WTC11 (cell line): ENCODE data around the gene KDM5B. TPM values are rescaled to one million over a fixed set of nuclear protein-coding genes. Genes with fewer than 3 reads are reported as not detected.

ENCODE experiments used
- ATAC-seq: fragments of 200-7000 bp; cut with Tn5 transposase; 2 replicates; pipeline ENCODE4 v1.10.0; 2021; ENCODE audit warnings: mild to moderate bottlenecking, moderate library complexity
- CTCF ChIA-PET: fragments of 300-600 bp; sonication (Branson Sonifier 250); formaldehyde crosslinking; loops from one replicate; lab custom pipeline; 2021; ENCODE audit warnings: antibody characterized with exemption; lab: Charles Lee
- POLR2A ChIA-PET: fragments of 350-600 bp; sonication (Branson Sonifier 250); formaldehyde crosslinking; loops from one replicate; lab custom pipeline; 2021; ENCODE audit warnings: antibody characterized with exemption; lab: Charles Lee
- DNase-seq: peaks from one replicate; pipeline ENCODE4 v3.0.0; 2021; ENCODE audit warnings: low spot score
- H3K27ac Mint-ChIP-seq: 2 replicates; pipeline ENCODE4 v1.8.0; 2021; ENCODE audit warnings: mixed read lengths
- H3K27me3 Mint-ChIP-seq: 2 replicates; pipeline ENCODE4 v1.8.0; 2021; ENCODE audit warnings: low read depth, mild to moderate bottlenecking, moderate library complexity, mixed read lengths
- H3K36me3 Mint-ChIP-seq: 2 replicates; pipeline ENCODE4 v1.8.0; 2021; ENCODE audit warnings: mixed read lengths
- H3K4me1 Mint-ChIP-seq: 2 replicates; pipeline ENCODE4 v1.8.0; 2022; ENCODE audit warnings: mixed read lengths
- H3K4me3 Mint-ChIP-seq: 2 replicates; pipeline ENCODE4 v1.8.0; 2021; ENCODE audit warnings: mild to moderate bottlenecking, moderate library complexity, mixed read lengths
- H3K9me3 Mint-ChIP-seq: 2 replicates; pipeline ENCODE4 v1.8.0; 2021; ENCODE audit warnings: mixed read lengths
- CREM ChIP-seq: sonication (generic); formaldehyde crosslinking; IDR thresholded peaks from 2 replicates; pipeline ENCODE4 v1.8.1; 2022; ENCODE audit warnings: mild to moderate bottlenecking, missing genetic modification reagents, moderate library complexity
- FOXK1 ChIP-seq: sonication (generic); formaldehyde crosslinking; IDR thresholded peaks from 2 replicates; pipeline ENCODE4 v1.8.0; 2022; ENCODE audit warnings: mild to moderate bottlenecking, moderate library complexity, missing genetic modification reagents
- MXD4 ChIP-seq: fragments of 250-450 bp; sonication (Bioruptor Pico); IDR thresholded peaks from 2 replicates; pipeline ENCODE4 v1.8.0; 2021; ENCODE audit warnings: mild to moderate bottlenecking, moderate library complexity, borderline replicate concordance
- NR3C1 ChIP-seq: sonication (generic); formaldehyde crosslinking; conservative IDR thresholded peaks from 2 replicates; pipeline ENCODE4 v1.8.1; 2023; ENCODE audit warnings: low read depth, mild to moderate bottlenecking, missing genetic modification reagents
- PRRX2 ChIP-seq: fragments of 250-450 bp; sonication (Bioruptor Pico); IDR thresholded peaks from 2 replicates; pipeline ENCODE4 v1.8.0; 2021; ENCODE audit warnings: mild to moderate bottlenecking
- SMAD4 ChIP-seq: sonication (generic); formaldehyde crosslinking; IDR thresholded peaks from 2 replicates; pipeline ENCODE4 v1.8.0; 2022; ENCODE audit warnings: mild to moderate bottlenecking, missing genetic modification reagents
- SP1 ChIP-seq: sonication (generic); formaldehyde crosslinking; conservative IDR thresholded peaks from 2 replicates; pipeline ENCODE4 v1.8.1; 2022; ENCODE audit warnings: missing genetic modification reagents
- TEAD1 ChIP-seq: sonication (generic); formaldehyde crosslinking; IDR thresholded peaks from 2 replicates; pipeline ENCODE4 v1.8.0; 2022; ENCODE audit warnings: mild to moderate bottlenecking, missing genetic modification reagents
- TEAD4 ChIP-seq: sonication (generic); formaldehyde crosslinking; IDR thresholded peaks from 2 replicates; pipeline ENCODE4 v1.8.0; 2022; ENCODE audit warnings: mild to moderate bottlenecking, missing genetic modification reagents
- TP53 ChIP-seq: sonication (generic); formaldehyde crosslinking; IDR thresholded peaks from 2 replicates; pipeline ENCODE4 v1.8.1; 2023; ENCODE audit warnings: mild to moderate bottlenecking, missing genetic modification reagents
- ZNF121 ChIP-seq: sonication (generic); formaldehyde crosslinking; IDR thresholded peaks from 2 replicates; pipeline ENCODE4 v1.8.0; 2023; ENCODE audit warnings: missing genetic modification reagents
- ZNF263 ChIP-seq: sonication (generic); formaldehyde crosslinking; IDR thresholded peaks from 2 replicates; pipeline ENCODE4 v1.8.1; 2022; ENCODE audit warnings: low read depth, mild to moderate bottlenecking, moderate library complexity, missing genetic modification reagents
- ZNF423 ChIP-seq: fragments of 250-450 bp; sonication (Bioruptor Pico); IDR thresholded peaks from 2 replicates; pipeline ENCODE4 v2.1.2; 2022; ENCODE audit warnings: mild to moderate bottlenecking, moderate library complexity
- ZNF671 ChIP-seq: fragments of 250-450 bp; sonication (Bioruptor Pico); IDR thresholded peaks from 2 replicates; pipeline ENCODE4 v1.8.0; 2021; ENCODE audit warnings: mild to moderate bottlenecking
- total RNA-seq: library from RNA; stranded (reverse); gene quantifications from 3 replicates; pipeline ENCODE4 v1.2.3, GENCODE V29; 2021
- TF ChIP-seq, protein P1 (sequence below): fragments of 200-600 bp; IDR thresholded peaks from 2 replicates; pipeline ENCODE4 v1.8.0; 2022; ENCODE audit warnings: antibody characterized with exemption
- TF ChIP-seq, protein P2 (sequence below): sonication (generic); formaldehyde crosslinking; IDR thresholded peaks from 2 replicates; pipeline ENCODE4 v1.8.1; 2023; ENCODE audit warnings: mild to moderate bottlenecking, missing genetic modification reagents, moderate library complexity
- TF ChIP-seq, protein P3 (sequence below): fragments of 250-450 bp; sonication (Bioruptor Pico); IDR thresholded peaks from 2 replicates; pipeline ENCODE4 v1.9.0; 2021; ENCODE audit warnings: mild to moderate bottlenecking
- TF ChIP-seq, protein P4 (sequence below): sonication (generic); formaldehyde crosslinking; IDR thresholded peaks from 2 replicates; pipeline ENCODE4 v1.8.1; 2023; ENCODE audit warnings: mild to moderate bottlenecking, moderate library complexity, missing genetic modification reagents
- TF ChIP-seq, protein P5 (sequence below): fragments of 250-450 bp; sonication (Bioruptor Pico); IDR thresholded peaks from 2 replicates; pipeline ENCODE4 v1.8.0; 2021; ENCODE audit warnings: mild to moderate bottlenecking
- TF ChIP-seq, protein P6 (sequence below): sonication (generic); formaldehyde crosslinking; IDR thresholded peaks from 2 replicates; pipeline ENCODE4 v1.8.0; 2022; ENCODE audit warnings: mild to moderate bottlenecking, missing genetic modification reagents

Gene KDM5B
- total RNA-seq, 1 experiment from 2014 or later = 222 TPM

DNA sequence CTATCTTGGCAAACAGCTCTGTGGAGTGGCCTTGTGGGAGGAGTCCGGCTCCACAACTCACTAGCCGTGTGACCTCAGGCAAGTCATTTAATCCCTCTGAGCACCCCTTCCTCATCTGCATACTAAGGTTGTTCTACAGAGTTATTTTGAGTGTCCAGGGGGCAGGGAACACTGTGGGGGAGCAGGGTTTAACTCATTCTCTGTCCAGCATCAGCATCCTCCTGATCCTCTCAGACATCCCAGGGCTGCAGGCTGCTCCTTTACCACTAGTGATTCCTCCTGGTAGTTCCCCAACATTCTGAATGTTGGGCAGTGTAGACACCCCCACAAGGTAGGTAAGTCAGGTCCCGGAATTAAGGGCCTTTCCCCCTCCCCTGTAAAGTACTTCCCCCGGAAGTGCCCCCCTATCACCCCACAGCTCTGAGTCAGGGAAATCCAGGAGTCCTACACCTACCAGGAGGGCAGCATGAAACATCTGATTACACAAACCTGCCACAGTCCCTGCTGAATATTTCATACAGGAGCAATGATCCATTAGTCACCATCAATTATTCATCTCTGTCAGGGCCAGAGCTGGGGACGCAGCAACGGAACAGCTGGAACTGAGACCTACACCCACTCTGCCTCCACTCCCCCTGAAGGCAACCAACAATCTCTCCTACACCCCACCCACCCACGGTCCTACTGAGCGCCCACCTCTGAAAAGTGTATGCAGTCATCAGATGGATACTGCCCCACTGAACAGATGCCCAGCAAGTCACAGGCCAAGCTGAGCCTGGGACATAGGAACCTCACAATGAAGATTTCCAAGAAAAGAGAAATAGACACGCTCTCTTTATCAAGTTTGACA lies 118.5 kb downstream of the KDM5B start:
- no peak overlapping the region for H3K27ac Mint-ChIP-seq
- peaks cover 5% of the 10 kb centered on the region; the same call in 1 of the 2 replicates for H3K4me1 Mint-ChIP-seq
- TF ChIP-seq TP53 = no peak
- TF ChIP-seq, protein P1, sequence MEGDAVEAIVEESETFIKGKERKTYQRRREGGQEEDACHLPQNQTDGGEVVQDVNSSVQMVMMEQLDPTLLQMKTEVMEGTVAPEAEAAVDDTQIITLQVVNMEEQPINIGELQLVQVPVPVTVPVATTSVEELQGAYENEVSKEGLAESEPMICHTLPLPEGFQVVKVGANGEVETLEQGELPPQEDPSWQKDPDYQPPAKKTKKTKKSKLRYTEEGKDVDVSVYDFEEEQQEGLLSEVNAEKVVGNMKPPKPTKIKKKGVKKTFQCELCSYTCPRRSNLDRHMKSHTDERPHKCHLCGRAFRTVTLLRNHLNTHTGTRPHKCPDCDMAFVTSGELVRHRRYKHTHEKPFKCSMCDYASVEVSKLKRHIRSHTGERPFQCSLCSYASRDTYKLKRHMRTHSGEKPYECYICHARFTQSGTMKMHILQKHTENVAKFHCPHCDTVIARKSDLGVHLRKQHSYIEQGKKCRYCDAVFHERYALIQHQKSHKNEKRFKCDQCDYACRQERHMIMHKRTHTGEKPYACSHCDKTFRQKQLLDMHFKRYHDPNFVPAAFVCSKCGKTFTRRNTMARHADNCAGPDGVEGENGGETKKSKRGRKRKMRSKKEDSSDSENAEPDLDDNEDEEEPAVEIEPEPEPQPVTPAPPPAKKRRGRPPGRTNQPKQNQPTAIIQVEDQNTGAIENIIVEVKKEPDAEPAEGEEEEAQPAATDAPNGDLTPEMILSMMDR = no peak
- ChIA-PET POLR2A (no interaction called here), CTCF (interaction anchor here (0.6 to 1.3 kb wide), 2 partner anchors 30 to 32 kb away, joined by 3 to 5 read pairs; no protein-coding TSS in a partner anchor)
- H3K4me3 Mint-ChIP-seq = no peak overlapping the region
- no peaks in the 10 kb centered on the region for H3K9me3 Mint-ChIP-seq
- no peaks in the 10 kb centered on the region for H3K27me3 Mint-ChIP-seq
- ATAC-seq = no peak
- DNase-seq = no peak
- no peaks in the 10 kb centered on the region for H3K36me3 Mint-ChIP-seq

DNA sequence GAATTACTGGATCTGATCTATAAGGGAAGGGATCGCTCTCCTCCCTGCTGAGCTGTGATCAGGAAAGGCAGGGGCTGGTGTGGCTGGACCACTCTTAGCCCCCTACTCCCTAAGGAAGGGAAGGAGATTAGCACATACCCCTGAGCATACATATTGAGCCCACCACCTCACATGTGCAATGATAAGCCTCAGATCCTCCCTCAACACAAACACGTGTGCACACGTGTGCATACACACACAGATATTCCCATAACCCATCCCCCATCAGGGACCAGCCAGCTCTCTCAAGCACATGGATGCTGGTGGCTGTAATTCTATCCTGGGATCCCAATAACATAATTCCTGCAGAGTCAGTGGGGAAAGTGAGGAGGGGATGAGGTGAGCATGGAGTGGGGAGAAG lies 119.1 kb downstream of the KDM5B start:
- Mint-ChIP-seq H3K4me1 (peaks cover 5% of the 10 kb centered on the region; the same call in 1 of the 2 replicates), H3K36me3 (no peaks in the 10 kb centered on the region), H3K9me3 (no peaks in the 10 kb centered on the region), H3K27me3 (no peaks in the 10 kb centered on the region), H3K4me3 (no peak overlapping the region), H3K27ac (no peak overlapping the region)
- ChIA-PET CTCF (interaction anchor here (0.6 to 1.3 kb wide), 2 partner anchors 29 to 32 kb away, joined by 3 to 5 read pairs; no protein-coding TSS in a partner anchor), POLR2A (no interaction called here)
- ATAC-seq (no peak), DNase-seq (no peak)
- no peak for TF ChIP-seq FOXK1 (CRISPR knock-in tag)
- no peak for TF ChIP-seq SMAD4 (CRISPR knock-in tag)
- no peak for TF ChIP-seq ZNF671
- no peak for TF ChIP-seq TEAD4
- TF ChIP-seq CREM (CRISPR knock-in tag) = no peak
- no peak for TF ChIP-seq ZNF121
- TF ChIP-seq, protein P2, sequence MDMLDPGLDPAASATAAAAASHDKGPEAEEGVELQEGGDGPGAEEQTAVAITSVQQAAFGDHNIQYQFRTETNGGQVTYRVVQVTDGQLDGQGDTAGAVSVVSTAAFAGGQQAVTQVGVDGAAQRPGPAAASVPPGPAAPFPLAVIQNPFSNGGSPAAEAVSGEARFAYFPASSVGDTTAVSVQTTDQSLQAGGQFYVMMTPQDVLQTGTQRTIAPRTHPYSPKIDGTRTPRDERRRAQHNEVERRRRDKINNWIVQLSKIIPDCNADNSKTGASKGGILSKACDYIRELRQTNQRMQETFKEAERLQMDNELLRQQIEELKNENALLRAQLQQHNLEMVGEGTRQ (CRISPR knock-in tag) = no peak
- TF ChIP-seq, protein P3, sequence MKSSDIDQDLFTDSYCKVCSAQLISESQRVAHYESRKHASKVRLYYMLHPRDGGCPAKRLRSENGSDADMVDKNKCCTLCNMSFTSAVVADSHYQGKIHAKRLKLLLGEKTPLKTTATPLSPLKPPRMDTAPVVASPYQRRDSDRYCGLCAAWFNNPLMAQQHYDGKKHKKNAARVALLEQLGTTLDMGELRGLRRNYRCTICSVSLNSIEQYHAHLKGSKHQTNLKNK (CRISPR knock-in tag) = no peak
- no peak for TF ChIP-seq NR3C1 (CRISPR knock-in tag)
- no peak for TF ChIP-seq TP53
- no peak for TF ChIP-seq SP1
- TF ChIP-seq MXD4 (CRISPR knock-in tag) = no peak
- TF ChIP-seq, protein P4, sequence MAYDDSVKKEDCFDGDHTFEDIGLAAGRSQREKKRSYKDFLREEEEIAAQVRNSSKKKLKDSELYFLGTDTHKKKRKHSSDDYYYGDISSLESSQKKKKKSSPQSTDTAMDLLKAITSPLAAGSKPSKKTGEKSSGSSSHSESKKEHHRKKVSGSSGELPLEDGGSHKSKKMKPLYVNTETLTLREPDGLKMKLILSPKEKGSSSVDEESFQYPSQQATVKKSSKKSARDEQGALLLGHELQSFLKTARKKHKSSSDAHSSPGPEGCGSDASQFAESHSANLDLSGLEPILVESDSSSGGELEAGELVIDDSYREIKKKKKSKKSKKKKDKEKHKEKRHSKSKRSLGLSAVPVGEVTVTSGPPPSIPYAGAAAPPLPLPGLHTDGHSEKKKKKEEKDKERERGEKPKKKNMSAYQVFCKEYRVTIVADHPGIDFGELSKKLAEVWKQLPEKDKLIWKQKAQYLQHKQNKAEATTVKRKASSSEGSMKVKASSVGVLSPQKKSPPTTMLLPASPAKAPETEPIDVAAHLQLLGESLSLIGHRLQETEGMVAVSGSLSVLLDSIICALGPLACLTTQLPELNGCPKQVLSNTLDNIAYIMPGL (CRISPR knock-in tag) = no peak
- no peak for TF ChIP-seq PRRX2 (CRISPR knock-in tag)
- TF ChIP-seq TEAD1 (CRISPR knock-in tag) = no peak
- TF ChIP-seq, protein P5, sequence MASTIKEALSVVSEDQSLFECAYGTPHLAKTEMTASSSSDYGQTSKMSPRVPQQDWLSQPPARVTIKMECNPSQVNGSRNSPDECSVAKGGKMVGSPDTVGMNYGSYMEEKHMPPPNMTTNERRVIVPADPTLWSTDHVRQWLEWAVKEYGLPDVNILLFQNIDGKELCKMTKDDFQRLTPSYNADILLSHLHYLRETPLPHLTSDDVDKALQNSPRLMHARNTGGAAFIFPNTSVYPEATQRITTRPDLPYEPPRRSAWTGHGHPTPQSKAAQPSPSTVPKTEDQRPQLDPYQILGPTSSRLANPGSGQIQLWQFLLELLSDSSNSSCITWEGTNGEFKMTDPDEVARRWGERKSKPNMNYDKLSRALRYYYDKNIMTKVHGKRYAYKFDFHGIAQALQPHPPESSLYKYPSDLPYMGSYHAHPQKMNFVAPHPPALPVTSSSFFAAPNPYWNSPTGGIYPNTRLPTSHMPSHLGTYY (CRISPR knock-in tag) = no peak
- TF ChIP-seq, protein P6, sequence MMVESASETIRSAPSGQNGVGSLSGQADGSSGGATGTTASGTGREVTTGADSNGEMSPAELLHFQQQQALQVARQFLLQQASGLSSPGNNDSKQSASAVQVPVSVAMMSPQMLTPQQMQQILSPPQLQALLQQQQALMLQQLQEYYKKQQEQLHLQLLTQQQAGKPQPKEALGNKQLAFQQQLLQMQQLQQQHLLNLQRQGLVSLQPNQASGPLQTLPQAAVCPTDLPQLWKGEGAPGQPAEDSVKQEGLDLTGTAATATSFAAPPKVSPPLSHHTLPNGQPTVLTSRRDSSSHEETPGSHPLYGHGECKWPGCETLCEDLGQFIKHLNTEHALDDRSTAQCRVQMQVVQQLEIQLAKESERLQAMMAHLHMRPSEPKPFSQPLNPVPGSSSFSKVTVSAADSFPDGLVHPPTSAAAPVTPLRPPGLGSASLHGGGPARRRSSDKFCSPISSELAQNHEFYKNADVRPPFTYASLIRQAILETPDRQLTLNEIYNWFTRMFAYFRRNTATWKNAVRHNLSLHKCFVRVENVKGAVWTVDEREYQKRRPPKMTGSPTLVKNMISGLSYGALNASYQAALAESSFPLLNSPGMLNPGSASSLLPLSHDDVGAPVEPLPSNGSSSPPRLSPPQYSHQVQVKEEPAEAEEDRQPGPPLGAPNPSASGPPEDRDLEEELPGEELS (CRISPR knock-in tag) = no peak
- no peak for TF ChIP-seq ZNF263 (CRISPR knock-in tag)
- TF ChIP-seq ZNF423 (CRISPR knock-in tag) = no peak
